Activated CD8-positive, alpha-beta memory T cell treated with anti-CD3 and anti-CD28 coated beads, Interleukin-2, amount 50 U/mL, for 4 hours (primary cell): ENCODE results near the gene ITPKB.
"Not testable (repeated sequence)": the region's sequence is repeated elsewhere in the genome, so short reads cannot be mapped to it uniquely, and the experiment has no call there.

Experiments used
- DNase-seq: peaks from one replicate; pipeline ENCODE4 v3.0.0-alpha.2; 2020

ITPKB gene

GRCh38 chr1:226598955-226599354 is 140.1 kb downstream of the ITPKB start:
- not testable (repeated sequence) for DNase-seq

DNA sequence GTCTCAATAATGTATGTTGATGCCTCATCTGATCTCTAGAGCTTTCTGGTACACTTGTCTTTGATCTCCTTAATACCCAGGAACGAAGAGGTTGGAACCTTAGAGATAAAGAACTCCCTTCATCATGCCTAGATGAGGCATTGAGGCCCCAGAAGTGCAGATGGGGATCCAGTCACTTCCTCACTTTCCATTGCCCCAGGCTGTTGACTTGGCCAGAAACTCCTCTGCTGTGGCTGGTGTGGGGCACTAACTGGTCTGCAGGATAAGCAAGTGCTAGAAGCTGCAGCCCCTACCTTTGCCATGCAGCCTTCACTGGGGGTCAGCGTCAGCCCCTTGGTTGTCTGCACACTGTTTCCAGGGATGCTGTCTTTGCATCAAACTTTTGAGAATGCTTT is 140.6 kb downstream of the ITPKB start:
- DNase-seq: no peak

GRCh38 chr1:226597616-226598454 is 141.2 kb downstream of the ITPKB start:
- DNase-seq: no peak

- DNase-seq: no peak
These were observed 142.4 kb downstream of the ITPKB start for GRCh38 chr1:226596531-226597165.

DNA sequence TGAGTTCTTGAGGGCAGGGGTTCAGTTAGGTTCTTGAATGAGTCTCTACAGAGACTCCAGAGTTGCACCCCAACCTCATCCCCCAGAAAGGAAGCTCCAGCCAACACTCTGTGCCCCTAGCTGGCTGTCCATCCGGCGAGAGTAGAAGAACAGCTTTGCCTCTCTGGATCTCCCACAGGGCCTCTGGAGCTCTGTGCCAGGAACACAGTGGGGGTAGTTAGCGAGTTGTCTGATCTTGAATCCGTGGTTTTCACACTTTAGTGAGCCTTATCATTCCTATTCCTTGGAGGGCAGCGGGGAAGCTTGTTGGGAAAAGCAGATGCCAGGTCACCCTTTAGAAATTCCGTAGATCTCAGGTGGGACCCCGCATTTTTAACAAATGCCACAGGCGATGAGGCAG is 145.5 kb downstream of the ITPKB start:
- DNase-seq: no peak

DNA sequence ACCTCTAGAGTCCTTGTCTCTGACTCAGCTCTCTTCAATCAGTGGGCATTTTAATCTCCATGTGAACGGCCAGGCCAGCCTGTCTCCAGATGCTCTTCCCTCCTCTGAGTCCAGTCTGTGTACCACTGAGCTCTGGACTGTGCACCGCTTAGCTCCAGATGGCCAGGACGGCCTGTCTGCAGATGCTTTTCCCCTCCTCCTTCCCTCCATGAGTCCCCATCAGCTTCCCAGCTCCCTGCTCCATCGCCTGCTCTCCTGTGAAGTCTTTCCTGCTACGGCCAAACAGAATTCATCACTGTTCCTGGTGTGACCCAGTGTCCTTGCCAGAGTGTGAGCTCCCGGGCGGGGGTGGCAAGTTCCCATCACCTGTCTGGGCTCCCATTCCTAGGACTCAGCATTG is 148.5 kb downstream of the ITPKB start:
- no peak for DNase-seq

DNA sequence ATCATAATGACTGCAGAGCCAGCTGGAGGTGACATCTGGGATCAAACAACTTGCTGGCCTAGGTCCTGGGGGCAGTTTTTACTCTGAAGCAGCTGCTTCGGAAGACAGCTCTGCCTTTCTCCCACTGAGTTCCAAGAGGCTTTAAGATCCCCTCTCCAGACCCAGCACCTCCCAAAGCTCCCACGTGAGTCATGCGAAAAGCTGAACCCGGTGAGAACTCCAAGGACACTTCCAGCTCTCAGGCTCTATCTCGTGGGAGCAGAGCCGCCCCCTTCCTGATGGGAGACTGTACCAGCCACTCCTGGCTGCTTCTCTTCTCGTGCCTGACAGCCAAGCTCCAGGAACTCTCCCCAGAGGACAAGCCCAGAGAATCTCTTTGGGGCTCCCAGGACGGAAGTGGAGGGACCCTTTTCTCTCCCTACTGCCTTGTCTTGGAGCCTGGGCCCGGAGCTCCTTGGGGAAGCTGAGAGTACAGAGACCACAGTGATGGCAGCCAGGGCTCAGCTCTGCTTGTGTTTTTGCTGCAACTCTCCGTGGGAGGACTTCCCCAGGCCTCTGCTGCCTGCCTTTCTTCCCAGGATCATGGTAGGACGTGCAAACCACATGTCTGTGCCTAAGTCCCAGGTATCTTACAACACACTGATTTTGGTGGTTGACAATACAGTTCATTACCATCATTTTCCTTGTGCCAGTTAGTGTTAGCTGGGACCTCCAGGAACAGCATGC is 149.9 kb downstream of the ITPKB start:
- DNase-seq: no peak

GRCh38 chr1:226588484-226588883 is 150.6 kb downstream of the ITPKB start:
- no peak for DNase-seq

DNA sequence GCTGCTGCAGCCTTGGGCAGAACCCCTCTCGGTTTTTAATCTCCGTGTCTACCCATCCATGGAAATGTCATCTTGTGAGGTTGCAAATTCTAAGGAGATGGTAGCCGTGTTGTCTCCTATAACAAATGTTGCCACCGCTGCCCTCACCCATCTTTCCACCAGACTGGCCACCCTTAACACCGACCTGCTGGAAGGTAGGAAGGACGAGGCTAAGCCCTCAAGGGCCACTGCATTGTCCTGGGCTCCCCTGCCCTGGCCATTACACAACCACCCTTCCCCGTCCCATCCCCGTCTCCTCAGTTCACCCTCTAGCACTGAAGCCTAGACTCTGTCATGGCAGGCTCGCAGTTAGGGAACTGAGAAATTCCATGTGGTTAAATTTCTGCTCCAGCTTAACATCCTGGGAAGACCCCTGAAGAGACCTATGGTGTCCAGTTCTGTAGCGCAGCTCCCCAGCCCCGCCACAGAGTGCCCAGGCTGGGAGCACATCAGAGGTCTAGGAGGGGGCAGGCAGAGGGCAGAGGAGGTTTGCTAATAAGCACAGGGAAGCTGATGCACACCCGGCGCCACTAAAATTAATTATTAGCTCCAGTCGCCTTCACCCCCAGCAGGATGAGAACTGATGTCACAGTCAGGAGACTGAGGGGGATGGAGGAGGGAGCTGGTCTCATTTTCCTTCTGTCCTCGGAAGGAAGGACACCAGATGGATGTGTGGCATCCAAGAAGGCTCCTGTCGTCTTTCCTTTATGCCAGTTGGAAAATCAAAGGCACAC is 152.2 kb downstream of the ITPKB start:
- DNase-seq: no peak

DNA sequence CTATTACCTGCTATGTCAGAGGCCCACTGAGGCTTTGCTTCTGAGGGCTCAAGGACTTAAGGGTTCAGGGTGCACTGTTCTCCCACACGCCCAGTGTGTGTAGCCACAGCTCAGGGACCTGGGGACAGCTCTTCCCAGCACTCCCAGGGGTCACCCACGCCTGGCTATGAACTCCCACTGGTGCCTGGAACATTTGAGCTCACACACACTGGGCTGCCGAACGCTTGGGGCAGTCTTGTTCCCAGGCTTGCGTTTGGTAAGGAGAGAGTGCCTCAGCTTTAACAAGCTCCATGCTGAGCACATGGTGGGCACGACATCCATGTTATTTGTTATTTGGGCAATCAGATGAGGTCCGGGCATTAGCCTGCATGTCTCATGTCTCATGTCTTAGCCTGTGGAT is 153.0 kb downstream of the ITPKB start:
- DNase-seq: no peak

GRCh38 chr1:226584164-226584563 is 154.9 kb downstream of the ITPKB start:
- no peak for DNase-seq

GRCh38 chr1:226582966-226583365 is 156.1 kb downstream of the ITPKB start:
- DNase-seq: no peak
